Kidney (tissue), 14 donors: ENCODE results near the gene CDK3. TPM values are rescaled to one million over a fixed set of nuclear protein-coding genes. Genes with fewer than 3 reads are reported as not detected.

ENCODE experiments used
- DNase-seq, 5 donors: peaks; one replicate each; pipeline ENCODE4 v3.0.0-alpha.2; 2013 to 2020
- FAIRE-seq: peaks from 2 replicates; lab custom pipeline; 2012; peaks lifted over from hg19 to GRCh38; lab: Jason Lieb, UNC
- H3K27ac ChIP-seq, 2 donors: one replicate each; pipeline ENCODE4 v1.7.0; 2013; ENCODE audit warnings: low read depth in 2 of 2, low read length in 2 of 2, inconsistent platforms in 1 of 2
- H3K27me3 ChIP-seq: one replicate; pipeline ENCODE4 v1.7.1; 2013; ENCODE audit warnings: low read length, inconsistent platforms; ENCODE audit not compliant: control insufficient read depth, insufficient read depth
- H3K36me3 ChIP-seq, 3 donors: one replicate each; pipeline versions ENCODE4 v1.7.0 to v1.7.1; 2013; ENCODE audit warnings: low read length in 3 of 3, control low read depth in 1 of 3, inconsistent platforms in 1 of 3; ENCODE audit not compliant: insufficient read depth in 3 of 3, control insufficient read depth in 2 of 3
- H3K4me1 ChIP-seq, 3 donors: one replicate each; pipeline versions ENCODE4 v1.7.0 to v1.7.1; 2013; ENCODE audit warnings: low read length in 3 of 3, inconsistent platforms in 1 of 3, low read depth in 1 of 3; ENCODE audit not compliant: control insufficient read depth in 2 of 3, insufficient read depth in 2 of 3
- H3K4me3 ChIP-seq, 3 donors: one replicate each; pipeline versions ENCODE4 v1.7.0 to v1.8.1; 2013; ENCODE audit warnings: low read length in 3 of 3, control low read depth in 1 of 3, inconsistent platforms in 1 of 3
- H3K9ac ChIP-seq, 3 donors: one replicate each; pipeline versions ENCODE4 v1.7.0 to v1.7.1; 2013; ENCODE audit warnings: low read length in 3 of 3, control low read depth in 1 of 3, inconsistent platforms in 1 of 3
- H3K9me3 ChIP-seq, 3 donors: one replicate each; pipeline versions ENCODE4 v1.7.0 to v1.7.1; 2013; ENCODE audit warnings: low read length in 3 of 3, control low read depth in 1 of 3, inconsistent platforms in 1 of 3; ENCODE audit not compliant: control insufficient read depth in 2 of 3, insufficient read depth in 1 of 3
- intact Hi-C: fragments of 100-400 bp; cut with DNase I; formaldehyde crosslinking; loops from one replicate; pipeline ENCODE4 v1.11.1; 2022
- polyA plus RNA-seq: library from polyadenylated mRNA; stranded (reverse); fragments of 350-450 nt; fragmentation: Illumina TruSeq; extraction: RNeasy Lipid Tissue Mini Kit (QIAGEN cat#74804); gene quantifications from one replicate; pipeline ENCODE4 v1.2.3, GENCODE V29; 2014; ENCODE audit warnings: low read depth, low replicate concordance; ENCODE audit not compliant: insufficient read depth
- total RNA-seq: library from RNA; stranded (reverse); fragmentation: NEBNext Ultra II Directional; extraction: Animal tissue kit (Norgen Biotek cat#: 25700); gene quantifications from one replicate; pipeline ENCODE4 v1.2.1, GENCODE V29; 2021
- TF ChIP-seq, protein P1 (sequence below): IDR thresholded peaks from 3 replicates; pipeline ENCODE4 v1.5.1; 2012; ENCODE audit warnings: mild to moderate bottlenecking, moderate library complexity, borderline replicate concordance; ENCODE audit not compliant: insufficient read depth; ENCODE audit errors: extremely low read depth
- donor health status: control.
- donor health status: control.
- donor health status: control.
- donor health status: control.
- donor health status: control.
- donor health status: DM: yes; HTN: yes; CAD: no.
- donor health status: Normal renal cell carcinoma (clear cell type).

Gene CDK3
- total and polyA plus RNA-seq, 2 donors from 2014 or later = 7.1 to 7.4 TPM

DNA sequence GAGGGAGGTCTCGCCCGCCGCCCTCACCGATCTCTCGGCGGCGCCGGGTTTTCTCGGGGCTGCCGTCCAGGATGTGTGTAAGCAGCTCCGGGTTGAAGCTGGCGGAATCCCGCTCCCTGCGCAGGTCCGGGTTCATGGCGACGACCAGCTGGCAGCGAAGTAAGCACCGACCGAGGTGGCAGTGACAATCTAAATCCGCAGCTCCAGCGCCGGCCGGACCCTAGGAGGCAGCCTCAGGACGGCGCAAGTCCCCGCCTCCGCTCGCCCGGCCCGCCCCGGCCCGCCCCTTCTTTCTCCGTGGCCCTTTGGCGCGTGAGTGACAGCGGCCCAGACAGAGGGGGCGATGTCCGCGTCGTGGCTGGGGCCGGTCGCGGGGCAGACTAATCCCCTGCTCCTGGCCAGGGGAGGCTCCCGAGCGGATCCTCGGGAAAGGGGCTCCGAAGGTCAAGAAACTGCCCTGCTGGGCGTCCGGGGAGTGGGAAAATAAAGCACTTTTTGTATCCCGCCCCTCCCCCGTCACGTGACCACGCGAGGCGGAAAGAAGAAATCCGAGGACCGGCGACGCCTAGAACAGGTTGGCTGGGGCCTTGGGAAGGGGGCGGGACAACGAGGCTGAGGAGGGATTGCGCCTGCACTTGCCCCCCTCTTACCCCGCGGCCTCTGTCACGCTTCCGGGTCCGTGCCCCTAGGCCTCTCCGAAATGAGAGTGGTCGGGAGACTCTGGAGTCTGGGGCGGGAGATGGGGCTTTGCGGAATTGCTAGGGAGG lies 21.5 kb upstream of the CDK3 start, which contains the start of the genes ACOX1 and TEN1:
Gene ACOX1 (minus strand): TSS at position 229 of the 767 bp plus-strand sequence. CDS start 93 bp downstream, at position 136.
Gene TEN1 (plus strand): TSS at position 303 of the 767 bp plus-strand sequence. CDS start 6,953 bp downstream, outside the sequence.
- H3K9ac ChIP-seq = peak within 1 kb of the TSS; percentile 88 to 95 (median 92)
- peaks cover 6 to 20% (median 8%) of the 10 kb centered on the region in 3 donors for H3K4me1 ChIP-seq
- H3K27ac ChIP-seq = peak within 1 kb of the TSS; percentile 99 to 100
- TF ChIP-seq, protein P1, sequence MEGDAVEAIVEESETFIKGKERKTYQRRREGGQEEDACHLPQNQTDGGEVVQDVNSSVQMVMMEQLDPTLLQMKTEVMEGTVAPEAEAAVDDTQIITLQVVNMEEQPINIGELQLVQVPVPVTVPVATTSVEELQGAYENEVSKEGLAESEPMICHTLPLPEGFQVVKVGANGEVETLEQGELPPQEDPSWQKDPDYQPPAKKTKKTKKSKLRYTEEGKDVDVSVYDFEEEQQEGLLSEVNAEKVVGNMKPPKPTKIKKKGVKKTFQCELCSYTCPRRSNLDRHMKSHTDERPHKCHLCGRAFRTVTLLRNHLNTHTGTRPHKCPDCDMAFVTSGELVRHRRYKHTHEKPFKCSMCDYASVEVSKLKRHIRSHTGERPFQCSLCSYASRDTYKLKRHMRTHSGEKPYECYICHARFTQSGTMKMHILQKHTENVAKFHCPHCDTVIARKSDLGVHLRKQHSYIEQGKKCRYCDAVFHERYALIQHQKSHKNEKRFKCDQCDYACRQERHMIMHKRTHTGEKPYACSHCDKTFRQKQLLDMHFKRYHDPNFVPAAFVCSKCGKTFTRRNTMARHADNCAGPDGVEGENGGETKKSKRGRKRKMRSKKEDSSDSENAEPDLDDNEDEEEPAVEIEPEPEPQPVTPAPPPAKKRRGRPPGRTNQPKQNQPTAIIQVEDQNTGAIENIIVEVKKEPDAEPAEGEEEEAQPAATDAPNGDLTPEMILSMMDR = peak; percentile 2
- peaks cover 0 to 3% (median 0%) of the 10 kb centered on the region in 3 donors for H3K36me3 ChIP-seq
- no peaks in the 10 kb centered on the region for H3K27me3 ChIP-seq
- FAIRE-seq = no peak
- no peaks in the 10 kb centered on the region for H3K9me3 ChIP-seq
- intact Hi-C loops = no loop called here
- peak; percentile 99 to 100 (median 99) for DNase-seq
- H3K4me3 ChIP-seq = peak within 1 kb of the TSS; percentile 78 to 90 (median 89)

DNA sequence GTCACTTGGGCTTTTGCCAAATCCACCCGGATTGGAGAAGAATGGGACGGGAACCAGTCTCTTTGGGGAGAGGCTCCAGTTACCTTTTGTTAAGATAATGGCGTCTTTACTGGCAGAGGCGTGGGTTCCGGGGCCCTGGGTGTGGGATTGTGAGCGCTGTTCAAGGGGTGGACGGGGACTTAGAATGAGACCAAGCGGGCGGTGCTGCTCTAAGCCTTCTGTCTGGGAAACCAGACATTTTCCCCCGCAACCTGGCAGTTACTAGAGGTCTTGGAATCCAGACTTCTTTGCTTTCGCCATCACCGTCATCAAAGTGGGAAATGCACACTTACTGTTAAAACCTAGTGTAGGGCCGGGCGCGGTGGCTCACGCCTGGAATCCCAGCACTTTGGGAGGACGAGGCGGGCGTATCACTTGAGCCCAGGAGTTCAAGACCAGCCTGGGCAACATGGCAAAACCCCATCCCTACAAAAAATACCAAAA lies 20.9 kb upstream of the CDK3 start:
- peak overlapping the region; percentile 78 to 90 (median 80) for H3K4me3 ChIP-seq

DNA sequence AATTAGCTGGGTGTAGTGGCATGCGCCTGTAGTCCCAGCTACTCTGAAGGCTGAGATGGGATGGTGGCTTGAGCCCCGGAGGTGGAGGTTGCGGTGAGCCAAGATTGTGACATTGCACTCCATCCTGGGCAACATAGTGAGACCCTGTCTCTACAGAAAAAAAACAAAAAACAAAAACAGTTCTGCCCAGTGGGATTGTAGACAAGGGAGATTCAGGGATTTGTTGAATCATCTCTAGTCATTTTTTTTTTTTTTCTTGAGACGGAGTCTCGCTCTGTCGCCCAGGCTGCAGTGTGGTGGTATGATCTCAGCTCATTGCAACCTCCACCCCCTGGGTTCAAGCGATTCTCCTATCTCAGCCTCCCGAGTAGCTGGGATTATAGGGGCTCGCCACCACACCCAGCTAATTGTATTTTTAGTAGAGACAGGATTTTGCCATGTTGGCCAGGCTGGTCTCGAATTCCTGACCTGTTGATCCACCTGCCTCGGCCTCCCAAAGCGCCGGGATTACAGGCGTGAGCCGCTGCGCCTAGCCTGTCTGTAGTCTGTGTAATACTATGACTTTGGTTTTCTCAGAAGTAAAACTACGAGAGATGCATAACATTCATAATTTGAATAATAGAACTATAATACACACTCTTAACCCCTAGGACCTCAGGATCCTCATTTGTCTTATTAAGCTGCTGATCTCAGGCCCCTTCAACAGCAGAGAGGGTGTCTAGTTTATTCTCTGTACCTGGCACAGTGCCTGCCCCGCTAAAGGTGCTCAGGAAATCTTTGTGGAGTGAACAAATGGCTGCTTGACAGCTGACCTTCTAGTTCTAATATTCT lies 20.3 kb upstream of the CDK3 start:
- Histone ChIP-seq H3K27ac (peak overlapping the region; percentile 99 to 100), H3K27me3 (no peaks in the 10 kb centered on the region), H3K36me3 (no peaks in the 10 kb centered on the region), H3K9me3 (no peaks in the 10 kb centered on the region), H3K9ac (peak overlapping the region; percentile 85 to 95 (median 92)), H3K4me3 (peak overlapping the region; percentile 78 to 90 (median 80)), H3K4me1 (peaks cover 6 to 17% (median 8%) of the 10 kb centered on the region in 3 donors)
- DNase-seq (peak in 1 of 5 donors; percentile 9), FAIRE-seq (no peak)
- TF ChIP-seq, protein P1 = no peak
- intact Hi-C loops = no loop called here

More for the DNA sequence above, 20.9 kb upstream of the CDK3 start:
- Histone ChIP-seq H3K9ac (peak overlapping the region; percentile 85 to 95 (median 92)), H3K27me3 (no peaks in the 10 kb centered on the region), H3K27ac (peak overlapping the region; percentile 99 to 100), H3K9me3 (no peaks in the 10 kb centered on the region), H3K4me1 (peaks cover 6 to 20% (median 8%) of the 10 kb centered on the region in 3 donors), H3K36me3 (no peaks in the 10 kb centered on the region)
- intact Hi-C loops = no loop called here
- FAIRE-seq (no peak), DNase-seq (no peak)
- TF ChIP-seq, protein P1 = no peak
